HepG2 (cell line): ENCODE data around the gene ITIH1. TPM values are rescaled to one million over a fixed set of nuclear protein-coding genes. Genes with fewer than 3 reads are reported as not detected.

Source experiments
- ARNT2 ChIP-seq: sonication (generic); formaldehyde crosslinking; IDR thresholded peaks from 2 replicates; pipeline ENCODE4 v1.8.0; 2022; ENCODE audit warnings: mild to moderate bottlenecking, low read depth, missing genetic modification reagents, moderate library complexity
- CAMTA2 ChIP-seq: sonication (generic); formaldehyde crosslinking; IDR thresholded peaks from 2 replicates; pipeline ENCODE4 v1.4.0; 2020; ENCODE audit warnings: mild to moderate bottlenecking, missing genetic modification reagents, borderline replicate concordance
- CCDC6 ChIP-seq: sonication (generic); formaldehyde crosslinking; IDR thresholded peaks from 2 replicates; pipeline ENCODE4 v1.8.1; 2022; ENCODE audit warnings: mild to moderate bottlenecking, missing genetic modification reagents, moderate library complexity
- HMG20B ChIP-seq: conservative IDR thresholded peaks from 2 replicates; pipeline ENCODE4 v1.6.1; 2016; ENCODE audit warnings: missing genetic modification reagents, missing compliant biosample characterization
- MAFK ChIP-seq, 2 experiments: IDR thresholded peaks in 1 of 2; conservative IDR thresholded peaks in 1 of 2; 2 replicates each; pipeline ENCODE4 v1.6.1; 2011; ENCODE audit warnings: improper control_type of control experiment in 2 of 2, low read length in 2 of 2
- MXI1 ChIP-seq: IDR thresholded peaks from 3 replicates; pipeline ENCODE4 v1.6.1; 2012; ENCODE audit warnings: low read depth, low read length, inconsistent platforms, borderline replicate concordance
- NCOA1 ChIP-seq: sonication (generic); formaldehyde crosslinking; IDR thresholded peaks from 2 replicates; pipeline ENCODE4 v1.9.0; 2021; ENCODE audit warnings: missing genetic modification reagents
- RELA ChIP-seq: sonication (generic); formaldehyde crosslinking; IDR thresholded peaks from 2 replicates; pipeline ENCODE4 v1.4.0; 2020; ENCODE audit warnings: missing genetic modification reagents
- SNAPC2 ChIP-seq: sonication (generic); formaldehyde crosslinking; IDR thresholded peaks from 2 replicates; pipeline ENCODE4 v1.8.1; 2022; ENCODE audit warnings: mild to moderate bottlenecking, missing genetic modification reagents
- SRF ChIP-seq: IDR thresholded peaks from 2 replicates; pipeline ENCODE4 v1.6.1; 2011; ENCODE audit warnings: mild to moderate bottlenecking, low read depth, low read length, moderate library complexity
- ZFX ChIP-seq: sonication (generic); formaldehyde crosslinking; IDR thresholded peaks from 2 replicates; pipeline ENCODE4 v1.4.0; 2020; ENCODE audit warnings: mild to moderate bottlenecking, low read depth, missing genetic modification reagents, moderate library complexity
- ZNF124 ChIP-seq: sonication (generic); formaldehyde crosslinking; IDR thresholded peaks from 2 replicates; pipeline ENCODE4 v1.4.0; 2020; ENCODE audit warnings: missing genetic modification reagents
- ZNF232 ChIP-seq: sonication (generic); formaldehyde crosslinking; IDR thresholded peaks from 2 replicates; pipeline ENCODE4 v1.4.0; 2020; ENCODE audit warnings: missing genetic modification reagents, borderline replicate concordance
- ZNF569 ChIP-seq: sonication (generic); formaldehyde crosslinking; IDR thresholded peaks from 2 replicates; pipeline ENCODE4 v1.5.0; 2020; ENCODE audit warnings: mild to moderate bottlenecking, missing genetic modification reagents, moderate library complexity, borderline replicate concordance
- ZNF572 ChIP-seq: sonication (generic); formaldehyde crosslinking; IDR thresholded peaks from 2 replicates; pipeline ENCODE4 v1.5.1; 2020; ENCODE audit warnings: mild to moderate bottlenecking, missing genetic modification reagents
- ZNF605 ChIP-seq: sonication (generic); formaldehyde crosslinking; IDR thresholded peaks from 2 replicates; pipeline ENCODE4 v1.8.0; 2022; ENCODE audit warnings: mild to moderate bottlenecking, missing genetic modification reagents
- ZNF644 ChIP-seq: IDR thresholded peaks from 2 replicates; pipeline ENCODE4 v1.6.1; 2016; ENCODE audit warnings: low read depth
- ZNF724P ChIP-seq: sonication (generic); formaldehyde crosslinking; IDR thresholded peaks from 2 replicates; pipeline ENCODE4 v1.8.0; 2022; ENCODE audit warnings: missing genetic modification reagents, borderline replicate concordance
- ZSCAN20 ChIP-seq: sonication (generic); formaldehyde crosslinking; IDR thresholded peaks from 2 replicates; pipeline ENCODE4 v1.4.0; 2020; ENCODE audit warnings: missing genetic modification reagents, mild to moderate bottlenecking, borderline replicate concordance
- polyA plus RNA-seq, 8 experiments: library from polyadenylated mRNA; depleted of rRNA in 3 of 8; stranded (reverse) in 7 of 8; unstranded in 1 of 8; fragments of >200 nt; fragmentation: Illumina TruSeq in 4 of 8; extraction: Trizol in 4 of 8; gene quantifications; 2 replicates each; pipeline versions ENCODE4 v1.2.1 to v1.2.3, GENCODE V29; 2011 to 2016; ENCODE audit warnings: low read depth in 4 of 8, missing spikeins in 1 of 8, mixed read lengths in 1 of 8; ENCODE audit not compliant: insufficient read depth in 1 of 8
- total RNA-seq, 5 experiments: library from RNA; depleted of rRNA; stranded (reverse); fragments of >200 nt; fragmentation: Illumina TruSeq; extraction: Trizol; gene quantifications; 2 replicates each; pipeline ENCODE4 v1.2.3, GENCODE V29; 2016; ENCODE audit warnings: low read depth in 1 of 5
- TF ChIP-seq, protein P1 (sequence below): sonication (generic); formaldehyde crosslinking; IDR thresholded peaks from 2 replicates; pipeline ENCODE4 v1.5.1; 2020; ENCODE audit warnings: mild to moderate bottlenecking, missing genetic modification reagents, borderline replicate concordance
- TF ChIP-seq, protein P2 (sequence below): sonication (generic); formaldehyde crosslinking; IDR thresholded peaks from 2 replicates; pipeline ENCODE4 v1.4.0; 2020; ENCODE audit warnings: missing genetic modification reagents
- TF ChIP-seq, protein P3 (sequence below): sonication (generic); formaldehyde crosslinking; IDR thresholded peaks from 2 replicates; pipeline ENCODE4 v1.5.1; 2020; ENCODE audit warnings: missing genetic modification reagents, mild to moderate bottlenecking, borderline replicate concordance
- TF ChIP-seq, protein P4 (sequence below): sonication (generic); IDR thresholded peaks from 2 replicates; pipeline ENCODE4 v1.6.1; 2016; ENCODE audit warnings: low read depth, borderline replicate concordance

The ITIH1 gene
- total and polyA plus RNA-seq, 2 of the 13 experiments (the other 11 are each of a cell fraction or from before 2014, with no cell fraction given), result 12.3 to 19.6 TPM

DNA sequence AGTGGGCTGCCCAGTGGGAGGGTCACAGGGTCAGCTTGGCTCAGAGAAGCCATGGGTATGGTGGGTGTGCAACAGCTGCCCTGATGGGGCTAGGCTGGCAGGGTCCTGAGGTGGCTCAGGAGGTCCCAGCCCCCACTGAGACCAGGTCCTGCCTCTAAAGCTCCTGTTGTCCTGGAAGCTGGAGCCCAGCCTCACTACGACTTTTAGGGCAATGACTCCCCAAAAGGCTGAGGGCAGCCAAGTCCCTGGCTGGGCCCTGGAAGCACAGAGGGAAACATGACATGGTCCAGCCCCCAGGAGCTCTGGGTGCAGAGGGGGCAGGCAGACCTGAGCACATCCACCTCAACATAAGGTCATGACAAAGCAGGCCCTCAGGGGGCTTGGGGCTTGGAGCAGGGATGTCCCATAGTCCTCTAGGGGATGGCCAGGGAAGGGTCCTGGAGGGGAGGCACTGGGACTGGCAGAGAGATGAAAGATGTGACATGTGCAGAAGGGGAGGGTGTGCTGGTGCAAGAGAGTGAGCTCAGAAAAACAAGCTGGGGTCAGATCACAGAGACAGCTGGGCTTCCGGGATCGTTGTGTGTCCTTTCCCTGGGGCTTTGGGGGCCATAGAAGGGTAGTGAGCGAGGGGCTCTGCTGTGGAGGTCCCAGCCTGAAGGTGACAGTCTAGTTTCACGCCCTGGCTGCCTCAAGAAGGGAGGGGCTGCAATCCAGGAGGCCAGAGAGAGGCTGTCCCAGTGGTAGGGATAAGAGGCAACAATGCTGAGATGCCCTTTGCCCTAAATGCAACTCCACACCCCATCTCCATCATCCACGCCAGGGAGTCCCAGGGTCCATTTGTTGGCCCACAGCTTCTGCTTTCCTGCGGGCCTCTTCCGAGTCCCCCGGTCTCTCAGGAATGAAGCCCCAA is 16.6 kb downstream of the ITIH1 start (continued):
- TF ChIP-seq MAFK (conservative IDR thresholded peaks at IDR 0.05 in 1 of 2, IDR thresholded peaks at IDR 0.05 in 1 of 2; ENCODE audit: low read length in 2 of 2), result no peak
- TF ChIP-seq ZNF605 (CRISPR knock-in tag), result no peak
- peak; percentile 41; the same call in 1 of the 2 replicates for TF ChIP-seq ZNF124 (CRISPR knock-in tag)
- TF ChIP-seq, protein P1, sequence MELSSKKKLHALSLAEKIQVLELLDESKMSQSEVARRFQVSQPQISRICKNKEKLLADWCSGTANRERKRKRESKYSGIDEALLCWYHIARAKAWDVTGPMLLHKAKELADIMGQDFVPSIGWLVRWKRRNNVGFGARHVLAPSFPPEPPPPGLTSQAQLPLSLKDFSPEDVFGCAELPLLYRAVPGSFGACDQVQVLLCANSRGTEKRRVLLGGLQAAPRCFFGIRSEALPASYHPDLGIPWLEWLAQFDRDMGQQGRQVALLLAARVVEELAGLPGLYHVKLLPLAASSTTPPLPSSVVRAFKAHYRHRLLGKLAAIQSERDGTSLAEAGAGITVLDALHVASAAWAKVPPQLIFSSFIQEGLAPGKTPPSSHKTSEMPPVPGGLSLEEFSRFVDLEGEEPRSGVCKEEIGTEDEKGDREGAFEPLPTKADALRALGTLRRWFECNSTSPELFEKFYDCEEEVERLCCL (CRISPR knock-in tag), result no peak
- TF ChIP-seq ZSCAN20 (CRISPR knock-in tag), result no peak
- no peak for TF ChIP-seq ZNF232 (CRISPR knock-in tag)
- TF ChIP-seq, protein P2, sequence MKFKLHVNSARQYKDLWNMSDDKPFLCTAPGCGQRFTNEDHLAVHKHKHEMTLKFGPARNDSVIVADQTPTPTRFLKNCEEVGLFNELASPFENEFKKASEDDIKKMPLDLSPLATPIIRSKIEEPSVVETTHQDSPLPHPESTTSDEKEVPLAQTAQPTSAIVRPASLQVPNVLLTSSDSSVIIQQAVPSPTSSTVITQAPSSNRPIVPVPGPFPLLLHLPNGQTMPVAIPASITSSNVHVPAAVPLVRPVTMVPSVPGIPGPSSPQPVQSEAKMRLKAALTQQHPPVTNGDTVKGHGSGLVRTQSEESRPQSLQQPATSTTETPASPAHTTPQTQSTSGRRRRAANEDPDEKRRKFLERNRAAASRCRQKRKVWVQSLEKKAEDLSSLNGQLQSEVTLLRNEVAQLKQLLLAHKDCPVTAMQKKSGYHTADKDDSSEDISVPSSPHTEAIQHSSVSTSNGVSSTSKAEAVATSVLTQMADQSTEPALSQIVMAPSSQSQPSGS (CRISPR knock-in tag), result 0 out of 2 replicates have a peak, but pooled peaks have one; percentile 15
- TF ChIP-seq, protein P3, sequence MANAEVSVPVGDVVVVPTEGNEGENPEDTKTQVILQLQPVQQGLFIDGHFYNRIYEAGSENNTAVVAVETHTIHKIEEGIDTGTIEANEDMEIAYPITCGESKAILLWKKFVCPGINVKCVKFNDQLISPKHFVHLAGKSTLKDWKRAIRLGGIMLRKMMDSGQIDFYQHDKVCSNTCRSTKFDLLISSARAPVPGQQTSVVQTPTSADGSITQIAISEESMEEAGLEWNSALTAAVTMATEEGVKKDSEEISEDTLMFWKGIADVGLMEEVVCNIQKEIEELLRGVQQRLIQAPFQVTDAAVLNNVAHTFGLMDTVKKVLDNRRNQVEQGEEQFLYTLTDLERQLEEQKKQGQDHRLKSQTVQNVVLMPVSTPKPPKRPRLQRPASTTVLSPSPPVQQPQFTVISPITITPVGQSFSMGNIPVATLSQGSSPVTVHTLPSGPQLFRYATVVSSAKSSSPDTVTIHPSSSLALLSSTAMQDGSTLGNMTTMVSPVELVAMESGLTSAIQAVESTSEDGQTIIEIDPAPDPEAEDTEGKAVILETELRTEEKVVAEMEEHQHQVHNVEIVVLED (CRISPR knock-in tag), result no peak
- peak; percentile 34; the same call in 1 of the 2 replicates for TF ChIP-seq NCOA1 (CRISPR knock-in tag)
- peak; percentile 42; the same call in 1 of the 2 replicates for TF ChIP-seq CCDC6 (CRISPR knock-in tag)
- TF ChIP-seq CAMTA2 (CRISPR knock-in tag), result no peak
- no peak for TF ChIP-seq ZNF644 (CRISPR knock-in tag)
- no peak for TF ChIP-seq ZFX
- TF ChIP-seq HMG20B (CRISPR knock-in tag), result no peak
- TF ChIP-seq SNAPC2 (CRISPR knock-in tag), result no peak
- TF ChIP-seq, protein P4, sequence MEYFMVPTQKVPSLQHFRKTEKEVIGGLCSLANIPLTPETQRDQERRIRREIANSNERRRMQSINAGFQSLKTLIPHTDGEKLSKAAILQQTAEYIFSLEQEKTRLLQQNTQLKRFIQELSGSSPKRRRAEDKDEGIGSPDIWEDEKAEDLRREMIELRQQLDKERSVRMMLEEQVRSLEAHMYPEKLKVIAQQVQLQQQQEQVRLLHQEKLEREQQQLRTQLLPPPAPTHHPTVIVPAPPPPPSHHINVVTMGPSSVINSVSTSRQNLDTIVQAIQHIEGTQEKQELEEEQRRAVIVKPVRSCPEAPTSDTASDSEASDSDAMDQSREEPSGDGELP, result 0 out of 2 replicates have a peak, but pooled peaks have one; percentile 53
- 0 out of 2 replicates have a peak, but pooled peaks have one; percentile 17 for TF ChIP-seq ZNF724P
- no peak for TF ChIP-seq MXI1
- 0 out of 2 replicates have a peak, but pooled peaks have one; percentile 30 for TF ChIP-seq ARNT2
- no peak for TF ChIP-seq SRF
- TF ChIP-seq ZNF572, result 0 out of 2 replicates have a peak, but pooled peaks have one; percentile 61
- TF ChIP-seq RELA (CRISPR knock-in tag), result 0 out of 2 replicates have a peak, but pooled peaks have one; percentile 29
- TF ChIP-seq ZNF569 (CRISPR knock-in tag), result 0 out of 2 replicates have a peak, but pooled peaks have one; percentile 19
